AG10803 (cell line): ENCODE results near the gene POLA1.

Experiments
- DNase-seq: peaks from one replicate; pipeline ENCODE4 v3.0.0; 2010; ENCODE audit warnings: low read depth
- H3K4me3 ChIP-seq: 2 replicates; pipeline ENCODE4 v1.5.1; 2011; ENCODE audit warnings: mild to moderate bottlenecking, low read length, control low read depth
- CTCF ChIP-seq: conservative IDR thresholded peaks from 2 replicates; pipeline ENCODE4 v1.5.1; 2011; ENCODE audit warnings: mild to moderate bottlenecking, low read length, control low read depth, inconsistent platforms

POLA1 gene

DNA sequence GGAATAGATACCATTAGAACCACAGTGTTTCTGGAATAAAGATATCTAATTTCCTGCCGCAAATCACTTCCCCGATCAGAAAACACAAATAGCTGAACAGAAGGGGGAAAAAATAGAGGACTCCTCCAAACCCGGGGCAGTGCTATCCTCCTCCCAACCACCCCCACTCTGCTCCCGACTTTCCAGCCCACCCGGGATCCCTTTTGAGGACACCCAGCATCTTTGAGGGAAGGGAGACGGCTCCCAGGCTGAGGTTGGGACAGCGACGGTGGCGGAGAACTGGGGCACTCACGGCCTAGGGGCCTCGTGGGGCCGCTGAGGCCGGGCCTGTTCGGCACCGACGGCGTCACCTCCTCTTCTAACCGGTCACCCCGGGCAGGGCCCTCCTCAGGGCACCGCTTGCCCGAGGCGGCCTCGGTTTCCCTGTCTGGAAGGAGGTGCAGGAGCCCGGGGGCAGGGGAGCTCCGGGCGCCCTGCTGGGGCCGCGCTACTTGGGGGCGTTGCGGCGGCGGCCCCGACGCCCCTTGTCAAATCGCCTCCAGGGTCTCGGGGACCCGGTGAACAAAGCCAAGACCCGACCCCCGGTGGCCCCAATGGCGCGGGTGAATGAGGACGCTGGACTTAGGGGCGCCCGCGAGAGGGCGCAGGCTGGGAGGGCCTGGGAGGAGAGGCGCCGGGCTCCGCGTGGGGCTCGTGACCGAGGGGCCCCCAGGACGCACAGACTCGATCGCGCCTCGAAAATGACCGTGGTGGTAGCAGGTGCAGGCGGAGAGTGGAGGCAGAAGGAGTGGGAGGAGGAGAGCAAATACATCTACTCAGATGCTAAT, 329.0 kb downstream of the POLA1 start:
- DNase-seq: no peak
- H3K4me3 ChIP-seq: no peak overlapping the region
- TF ChIP-seq CTCF: no peak

GRCh38 chrX:25023908-25024307, 330.2 kb downstream of the POLA1 start:
- no peak for DNase-seq
- no peak for TF ChIP-seq CTCF
- H3K4me3 ChIP-seq: no peak overlapping the region

GRCh38 chrX:25025615-25026014, 331.9 kb downstream of the POLA1 start:
- no peak overlapping the region for H3K4me3 ChIP-seq
- no peak for TF ChIP-seq CTCF

GRCh38 chrX:25026576-25026975, 332.9 kb downstream of the POLA1 start:
- DNase-seq: no peak
- H3K4me3 ChIP-seq: no peak overlapping the region
- TF ChIP-seq CTCF: no peak

More at GRCh38 chrX:25025615-25026014, 331.9 kb downstream of the POLA1 start:
- DNase-seq: no peak

DNA sequence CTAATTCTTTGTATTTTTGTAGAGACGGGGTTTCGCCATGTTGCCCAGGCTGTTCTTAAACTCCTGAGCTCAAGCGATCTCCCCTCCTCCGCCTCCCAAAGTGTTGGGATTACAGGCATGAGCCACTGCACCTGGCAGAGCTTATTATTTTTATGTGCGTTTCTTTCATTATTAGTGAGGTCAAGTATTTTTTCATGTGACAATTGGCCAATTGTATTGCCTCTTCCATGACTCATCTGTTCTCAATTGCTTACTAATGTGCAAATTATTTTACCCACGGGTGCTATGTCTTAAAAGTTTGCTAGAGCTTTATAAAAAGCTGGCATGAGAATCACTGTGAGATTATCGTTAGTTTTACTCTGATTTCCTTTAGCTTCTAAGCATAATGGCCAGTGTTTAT, 335.0 kb downstream of the POLA1 start:
- TF ChIP-seq CTCF: no peak
- peak; percentile 44 for DNase-seq
- no peak overlapping the region for H3K4me3 ChIP-seq

DNA sequence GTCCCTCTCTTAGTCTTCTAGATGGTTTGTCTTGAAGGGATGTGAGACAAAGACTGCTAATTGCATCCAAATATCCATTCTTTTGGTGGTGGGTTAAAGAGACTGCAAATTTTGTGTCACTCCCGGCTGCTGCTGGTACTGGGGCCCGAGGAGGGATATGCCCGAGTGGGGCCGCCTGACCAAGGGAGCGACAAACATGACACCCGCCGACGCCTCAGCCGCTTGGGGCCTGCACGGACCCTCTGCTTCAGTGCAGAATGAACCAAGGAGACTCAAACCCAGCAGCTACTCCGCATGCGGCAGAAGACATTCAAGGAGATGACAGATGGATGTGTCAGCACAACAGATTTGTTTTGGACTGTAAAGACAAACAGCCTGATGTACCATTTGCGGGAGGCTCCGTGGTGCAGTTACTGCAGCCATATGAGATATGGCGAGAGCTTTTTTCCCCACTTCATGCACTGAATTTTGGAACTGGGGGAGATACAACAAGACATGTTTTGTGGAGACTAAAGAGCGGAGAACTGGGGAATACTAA, 335.6 kb downstream of the POLA1 start:
- H3K4me3 ChIP-seq: no peak overlapping the region
- no peak for DNase-seq
- no peak for TF ChIP-seq CTCF

DNA sequence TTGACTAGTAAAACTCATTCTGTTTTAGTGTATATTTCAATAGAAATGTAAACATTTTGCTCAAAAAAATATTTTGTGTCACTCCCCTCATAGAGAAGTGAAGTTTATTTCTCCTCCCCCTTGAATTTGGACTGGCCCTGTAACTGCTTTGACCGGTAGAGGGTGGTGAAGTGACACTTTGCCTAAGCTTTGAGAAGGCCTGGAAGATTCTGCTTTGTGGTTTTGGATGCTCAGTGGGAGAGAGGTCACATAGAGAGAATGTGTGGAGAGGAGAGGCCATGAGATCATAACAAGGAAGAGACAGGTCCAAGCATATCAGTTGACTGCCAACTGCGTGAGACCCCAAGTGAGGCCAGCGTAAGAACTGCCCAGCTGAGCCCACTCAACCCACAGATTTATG, 341.2 kb downstream of the POLA1 start:
- peak; percentile 26 for TF ChIP-seq CTCF
- peak; percentile 3 for DNase-seq
- H3K4me3 ChIP-seq: no peak overlapping the region
